Testis (tissue), 2 donors: ENCODE results near the gene WDR82.

Source experiments
- CTCF ChIP-seq, 3 experiments: fragments of 450-650 bp in 2 of 3; fragments of 200-600 bp in 1 of 3; sonication (generic) in 1 of 3; IDR thresholded peaks; one replicate each; pipeline ENCODE4 v1.5.1; 2016 to 2019; ENCODE audit warnings: antibody characterized with exemption in 3 of 3, mild to moderate bottlenecking in 2 of 3, moderate library complexity in 1 of 3
- POLR2A ChIP-seq: fragments of 450-650 bp; IDR thresholded peaks from one replicate; pipeline ENCODE4 v1.6.1; 2017; ENCODE audit warnings: antibody characterized with exemption, mild to moderate bottlenecking, moderate library complexity

- no peak for TF ChIP-seq CTCF (IDR thresholded peaks at IDR 0.05)
- TF ChIP-seq POLR2A: no peak
These were observed 65.4 kb downstream of the WDR82 start for GRCh38 chr3:52213005-52213404.
